ENCODE results near the gene IGIP. TPM values are rescaled to one million over a fixed set of nuclear protein-coding genes. Genes with fewer than 3 reads are reported as not detected.

Gene IGIP
- total and polyA plus RNA-seq, 2 donors = 9.0 to 25.0 TPM

DNA sequence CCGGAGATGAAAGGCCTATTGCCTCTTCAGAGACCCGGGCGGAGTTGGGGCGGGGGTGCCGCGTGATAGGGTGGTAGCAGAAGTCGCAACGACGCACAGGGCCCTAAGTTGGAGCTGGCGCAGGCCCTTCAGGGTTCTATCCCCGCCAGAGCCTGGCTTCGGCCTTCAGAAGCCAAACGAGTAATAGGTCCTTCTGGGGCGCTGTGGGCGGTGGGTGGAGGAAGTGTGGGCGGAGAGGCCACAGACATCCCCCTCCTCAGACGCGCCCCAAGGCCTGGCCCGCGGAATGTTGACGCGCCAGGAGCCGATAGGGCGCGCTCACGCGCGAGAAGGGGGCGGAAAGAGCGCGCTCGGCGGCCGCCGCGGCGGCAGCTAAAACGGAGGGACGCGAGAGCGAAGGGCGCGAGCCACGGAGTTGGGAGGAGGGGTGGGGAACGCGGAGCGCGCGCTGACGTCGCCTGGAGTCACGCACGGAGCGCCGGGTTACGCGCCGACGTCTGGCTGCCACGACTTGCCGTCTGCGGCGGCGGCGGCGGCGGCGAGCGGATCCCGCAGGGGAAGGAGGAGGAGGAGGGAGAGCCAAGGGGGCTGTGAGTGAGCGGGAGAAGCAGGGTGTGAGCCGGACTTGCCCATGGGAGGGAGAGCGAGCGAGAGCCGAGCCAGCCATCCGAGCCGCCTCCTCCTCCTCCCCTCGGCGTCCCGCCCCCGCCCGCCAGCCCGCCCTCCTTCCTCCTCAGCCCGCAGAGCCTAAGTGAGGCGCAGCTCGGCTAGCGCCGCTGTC is 18.2 kb upstream of the IGIP start:
- no peaks in the 10 kb centered on the region for H3K36me3 ChIP-seq (ENCODE audit: insufficient read depth)
- under 1% methylated on average over 88 of the region's 88 CpGs for WGBS
- H3K4me1 ChIP-seq (ENCODE audit: insufficient read depth) = no peaks in the 10 kb centered on the region
- peak overlapping the region; percentile 66 for H3K4me3 ChIP-seq (ENCODE audit: low read depth, low read length)
- H3K27ac ChIP-seq (ENCODE audit: low read depth) = peak overlapping the region; percentile 98
- DNase-seq (ENCODE audit: extremely low spot score) = peak; percentile 59

DNA sequence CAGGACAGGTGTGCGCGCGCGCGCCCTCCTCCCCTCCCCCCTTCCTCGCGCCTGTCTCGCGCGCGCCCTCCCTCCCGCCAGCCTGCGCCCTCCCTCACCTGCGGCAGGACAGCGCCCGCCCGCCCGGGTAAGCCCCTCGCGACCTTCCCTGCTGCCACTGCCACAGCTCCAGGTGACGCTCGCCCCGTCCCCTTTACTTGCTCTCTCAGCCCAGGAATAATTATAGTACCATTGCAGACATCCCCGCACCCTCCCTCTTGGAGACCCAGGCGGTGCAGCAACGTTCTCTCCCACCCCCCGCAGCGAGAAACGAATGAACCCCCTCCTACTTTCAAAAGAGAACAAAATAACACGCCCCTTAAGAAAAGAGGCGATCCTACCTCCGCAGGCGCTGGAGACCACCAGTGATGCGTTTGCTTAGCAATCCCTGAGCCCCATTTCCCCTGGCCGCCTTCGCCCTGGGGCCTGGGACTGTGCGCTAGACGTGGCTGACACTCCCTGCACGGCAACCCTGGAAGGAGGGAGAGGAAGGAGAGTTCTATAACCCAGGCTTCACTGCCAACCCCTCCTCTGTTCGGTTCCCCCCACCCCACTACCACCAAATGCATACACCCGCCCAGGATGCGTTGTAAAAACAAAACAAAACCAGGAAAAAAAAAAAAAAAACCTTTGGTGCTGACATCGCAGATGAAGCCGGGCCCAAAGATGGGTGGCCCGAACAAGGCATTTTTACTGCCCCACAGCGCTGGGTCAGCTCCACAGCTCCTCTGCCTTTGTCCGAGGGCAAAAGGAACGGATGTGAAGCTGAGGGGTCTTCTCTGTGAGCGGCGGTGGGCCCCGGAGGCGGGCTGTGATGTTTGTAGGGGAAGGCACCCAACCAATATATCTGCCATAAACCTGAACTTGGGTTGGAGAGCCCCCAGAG is 17.4 kb upstream of the IGIP start:
- peak overlapping the region; percentile 66 for H3K4me3 ChIP-seq (ENCODE audit: low read depth, low read length)
- H3K27ac ChIP-seq (ENCODE audit: low read depth) = peak overlapping the region; percentile 98
- 7% methylated on average over 51 of the region's 52 CpGs for WGBS
- no peaks in the 10 kb centered on the region for H3K4me1 ChIP-seq (ENCODE audit: insufficient read depth)
- no peak for DNase-seq (ENCODE audit: extremely low spot score)
- no peaks in the 10 kb centered on the region for H3K36me3 ChIP-seq (ENCODE audit: insufficient read depth)

DNA sequence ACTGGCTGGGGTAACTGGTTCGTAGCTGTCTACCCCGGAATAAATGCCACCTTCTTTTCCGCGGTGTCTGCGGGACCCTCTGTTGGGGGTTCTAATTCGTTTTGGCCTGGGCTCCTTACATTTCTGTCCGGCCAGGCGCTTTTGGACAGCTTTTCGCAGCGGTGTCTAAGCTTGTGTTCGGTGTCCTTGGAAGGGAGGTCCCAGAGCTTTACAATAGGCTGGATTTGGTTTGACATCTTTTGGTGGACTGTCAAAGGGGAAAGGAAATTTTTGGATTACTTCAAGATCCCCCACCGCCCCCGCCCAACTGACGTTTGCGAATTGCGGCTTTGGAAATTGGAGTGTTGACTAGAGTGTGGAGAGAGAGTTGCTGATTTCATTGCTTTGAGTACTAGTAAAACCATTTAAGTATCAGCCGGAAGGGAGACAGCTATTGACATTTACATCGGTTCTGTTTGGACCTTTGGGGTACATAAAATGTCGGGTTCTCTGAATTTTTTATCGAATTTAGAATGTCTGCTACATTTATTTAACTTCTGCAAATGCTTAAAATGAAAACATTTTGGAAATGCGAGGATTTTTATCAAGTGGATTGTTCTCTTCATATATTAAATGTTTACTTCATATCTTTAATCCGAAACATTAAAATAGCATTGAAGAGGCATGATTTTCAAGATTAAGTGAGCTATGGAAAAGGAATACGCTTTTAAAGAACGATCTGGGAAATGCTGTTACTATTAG is 16.5 kb upstream of the IGIP start:
- WGBS = 72% methylated on average over 24 of the region's 24 CpGs
- Histone ChIP-seq H3K36me3 (ENCODE audit: insufficient read depth) (no peaks in the 10 kb centered on the region), H3K4me3 (ENCODE audit: low read depth, low read length) (peak overlapping the region; percentile 66), H3K4me1 (ENCODE audit: insufficient read depth) (no peaks in the 10 kb centered on the region), H3K27ac (ENCODE audit: low read depth) (no peak overlapping the region)
- no peak for DNase-seq (ENCODE audit: extremely low spot score)

DNA sequence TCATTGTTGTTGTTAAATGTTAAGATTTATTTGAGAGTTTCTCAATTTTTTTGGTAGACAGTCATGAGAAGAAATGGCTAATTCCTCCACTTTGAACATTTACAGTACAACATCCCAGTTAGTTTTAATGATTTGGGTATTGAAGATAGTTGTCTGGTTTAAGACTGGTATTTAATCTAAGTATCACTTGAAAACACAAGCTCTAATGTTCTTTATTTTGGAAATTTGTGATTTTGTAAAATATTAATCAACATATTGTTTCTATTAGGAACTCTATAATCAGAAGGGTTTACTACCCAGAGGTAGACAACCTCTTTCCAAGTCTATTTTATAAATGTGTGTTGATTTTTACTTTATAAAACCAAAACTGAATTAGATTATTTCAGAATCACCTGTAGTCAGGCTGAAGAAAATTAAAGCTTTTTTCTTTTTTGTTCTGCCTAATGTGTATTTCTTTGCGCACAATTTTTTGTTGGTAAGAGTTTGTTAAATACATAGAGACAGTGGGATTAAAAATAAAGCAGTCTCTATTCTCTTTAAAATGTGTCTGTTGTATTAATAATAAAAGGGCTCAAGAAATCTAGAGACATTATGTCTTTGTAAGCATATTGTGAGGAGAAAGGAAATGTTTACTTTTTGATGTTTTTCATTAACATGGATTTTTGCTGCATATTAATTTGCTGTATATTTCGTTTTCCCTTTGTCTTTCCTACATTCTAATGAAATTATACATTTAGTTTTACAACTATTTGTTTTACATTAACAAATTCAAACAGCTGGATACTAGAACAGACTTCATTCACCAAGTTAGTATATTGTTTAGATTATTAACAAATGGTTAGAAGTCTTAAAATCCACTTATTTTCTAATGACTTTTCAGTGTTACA is 15.7 kb upstream of the IGIP start:
- no peaks in the 10 kb centered on the region for H3K36me3 ChIP-seq (ENCODE audit: insufficient read depth)
- WGBS = 91% methylated on average over 2 of the region's 2 CpGs
- no peak overlapping the region for H3K4me3 ChIP-seq (ENCODE audit: low read depth, low read length)
- H3K4me1 ChIP-seq (ENCODE audit: insufficient read depth) = no peaks in the 10 kb centered on the region
- no peak for DNase-seq (ENCODE audit: extremely low spot score)
- no peak overlapping the region for H3K27ac ChIP-seq (ENCODE audit: low read depth)

DNA sequence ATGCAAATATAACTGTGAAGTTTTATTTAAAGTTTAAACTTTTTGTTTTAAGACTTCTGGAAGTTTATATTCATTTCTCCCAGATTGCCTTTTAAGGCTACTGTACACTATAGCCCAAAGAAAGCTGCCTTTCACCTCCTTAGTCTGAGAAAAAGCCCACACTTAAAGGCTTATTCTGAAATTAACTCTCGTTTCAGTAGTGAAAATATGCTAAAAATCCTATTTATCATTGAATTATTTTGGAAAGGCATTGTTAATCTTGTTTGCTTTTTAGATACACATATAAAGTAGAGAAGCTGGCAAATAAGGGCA is 15.1 kb upstream of the IGIP start:
- no peaks in the 10 kb centered on the region for H3K4me1 ChIP-seq (ENCODE audit: insufficient read depth)
- no peak overlapping the region for H3K27ac ChIP-seq (ENCODE audit: low read depth)
- no peaks in the 10 kb centered on the region for H3K36me3 ChIP-seq (ENCODE audit: insufficient read depth)
- WGBS = 73% methylated on average over 1 of the region's 1 CpG
- no peak for DNase-seq (ENCODE audit: extremely low spot score)
- no peak overlapping the region for H3K4me3 ChIP-seq (ENCODE audit: low read depth, low read length)

- Histone ChIP-seq H3K36me3 (ENCODE audit: insufficient read depth) (no peaks in the 10 kb centered on the region), H3K27ac (ENCODE audit: low read depth) (no peak overlapping the region), H3K4me1 (ENCODE audit: insufficient read depth) (no peaks in the 10 kb centered on the region), H3K4me3 (ENCODE audit: low read depth, low read length) (no peak overlapping the region)
- WGBS = 76% methylated on average over 18 of the region's 18 CpGs
- no peak for DNase-seq (ENCODE audit: extremely low spot score)
Observed at GRCh38 chr5:140111011-140111858, 14.5 kb upstream of the IGIP start.

DNA sequence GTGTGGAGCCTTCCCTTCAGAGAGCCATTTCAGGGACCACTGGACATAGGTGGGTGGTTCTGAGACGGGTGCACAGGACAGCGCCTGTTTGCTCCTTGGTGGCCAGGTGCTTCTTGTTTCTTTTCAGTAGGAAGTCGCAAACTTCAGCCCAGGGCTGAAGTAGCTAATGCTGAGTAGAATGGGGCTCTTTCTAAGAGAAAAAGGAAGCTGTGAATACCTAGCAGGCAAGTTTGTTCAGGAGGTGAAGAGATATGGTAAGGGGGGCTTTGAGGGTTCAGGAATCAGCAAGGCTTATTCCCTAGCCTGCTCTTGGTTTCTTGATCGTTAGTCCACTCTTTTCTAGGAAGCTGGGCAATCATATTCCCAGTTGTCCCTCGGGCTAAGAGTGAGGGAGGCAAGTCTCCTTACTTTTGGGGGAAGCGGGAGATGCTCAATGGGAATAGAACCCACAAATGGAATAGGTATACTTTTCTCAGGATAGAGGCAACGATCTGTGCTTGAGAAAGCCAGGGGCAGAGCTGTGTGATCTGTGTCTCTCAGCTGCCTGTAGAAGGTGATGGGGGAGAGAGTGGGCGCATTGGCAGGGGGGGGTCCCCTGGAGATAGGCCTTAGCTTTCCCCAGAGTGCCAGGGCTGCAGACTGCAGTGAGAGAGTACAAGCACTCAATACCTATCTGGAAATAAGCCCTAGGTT is 13.7 kb upstream of the IGIP start:
- DNase-seq (ENCODE audit: extremely low spot score) = no peak
- Histone ChIP-seq H3K36me3 (ENCODE audit: insufficient read depth) (no peaks in the 10 kb centered on the region), H3K27ac (ENCODE audit: low read depth) (no peak overlapping the region), H3K4me3 (ENCODE audit: low read depth, low read length) (no peak overlapping the region), H3K4me1 (ENCODE audit: insufficient read depth) (no peaks in the 10 kb centered on the region)
- WGBS = 68% methylated on average over 8 of the region's 8 CpGs

DNA sequence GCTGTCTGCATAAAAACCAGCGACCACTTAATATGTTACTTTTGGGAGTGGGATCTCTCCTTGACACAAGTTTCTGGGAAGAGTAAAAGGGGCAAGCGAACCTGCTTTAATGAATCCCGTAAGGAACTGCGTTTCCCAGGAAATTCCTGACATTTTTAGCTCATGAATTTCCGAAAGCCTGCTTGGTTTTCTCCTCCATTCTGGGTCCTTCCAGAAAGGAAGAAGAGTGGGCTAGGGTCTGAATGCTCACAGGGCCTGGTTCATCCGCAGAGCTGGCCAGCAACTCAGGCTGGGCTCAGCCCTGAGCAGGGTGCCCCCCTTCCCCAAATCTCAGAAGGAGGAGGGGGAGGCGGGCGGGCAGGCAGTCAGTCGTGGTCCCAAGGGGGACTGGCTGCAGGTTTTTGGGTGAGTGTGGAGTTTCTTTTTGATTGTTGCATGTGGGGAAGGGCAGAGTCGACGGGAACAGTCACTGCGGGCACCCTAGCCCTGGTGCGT is 13.0 kb upstream of the IGIP start:
- 19% methylated on average over 13 of the region's 13 CpGs for WGBS
- no peaks in the 10 kb centered on the region for H3K4me1 ChIP-seq (ENCODE audit: insufficient read depth)
- no peak for DNase-seq (ENCODE audit: extremely low spot score)
- H3K36me3 ChIP-seq (ENCODE audit: insufficient read depth) = no peaks in the 10 kb centered on the region
- peak overlapping the region; percentile 95 for H3K4me3 ChIP-seq (ENCODE audit: low read depth, low read length)
- H3K27ac ChIP-seq (ENCODE audit: low read depth) = no peak overlapping the region

DNA sequence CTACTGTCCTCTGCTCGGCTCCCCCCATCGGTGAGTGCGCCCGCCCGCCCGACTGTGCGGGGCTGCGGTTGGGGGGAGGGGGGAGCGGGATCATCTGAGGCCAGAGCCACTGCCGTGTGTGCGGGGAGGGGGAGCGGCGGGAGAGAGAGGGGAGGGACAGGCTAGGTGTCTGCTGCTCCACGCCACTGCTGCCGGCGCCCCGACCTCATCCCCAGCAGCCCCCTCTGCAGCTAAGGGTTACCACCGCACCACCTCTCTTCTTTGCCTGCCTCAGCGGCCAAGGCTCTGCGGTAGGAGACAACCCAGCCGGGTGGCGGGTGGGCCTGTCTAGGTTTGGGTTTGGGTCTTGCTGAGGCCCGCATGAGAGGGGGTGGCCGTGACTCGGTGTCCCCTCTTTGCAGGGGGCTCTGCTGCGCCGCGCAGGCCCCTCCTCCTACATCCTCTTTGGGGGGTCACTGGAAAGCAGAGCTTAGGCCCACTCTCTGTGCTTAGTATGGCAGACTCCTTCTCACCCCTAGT is 12.5 kb upstream of the IGIP start:
- 2% methylated on average over 28 of the region's 28 CpGs for WGBS
- Histone ChIP-seq H3K4me1 (ENCODE audit: insufficient read depth) (no peaks in the 10 kb centered on the region), H3K4me3 (ENCODE audit: low read depth, low read length) (peak overlapping the region; percentile 95), H3K27ac (ENCODE audit: low read depth) (peak overlapping the region; percentile 97), H3K36me3 (ENCODE audit: insufficient read depth) (no peaks in the 10 kb centered on the region)
- DNase-seq (ENCODE audit: extremely low spot score) = no peak

DNA sequence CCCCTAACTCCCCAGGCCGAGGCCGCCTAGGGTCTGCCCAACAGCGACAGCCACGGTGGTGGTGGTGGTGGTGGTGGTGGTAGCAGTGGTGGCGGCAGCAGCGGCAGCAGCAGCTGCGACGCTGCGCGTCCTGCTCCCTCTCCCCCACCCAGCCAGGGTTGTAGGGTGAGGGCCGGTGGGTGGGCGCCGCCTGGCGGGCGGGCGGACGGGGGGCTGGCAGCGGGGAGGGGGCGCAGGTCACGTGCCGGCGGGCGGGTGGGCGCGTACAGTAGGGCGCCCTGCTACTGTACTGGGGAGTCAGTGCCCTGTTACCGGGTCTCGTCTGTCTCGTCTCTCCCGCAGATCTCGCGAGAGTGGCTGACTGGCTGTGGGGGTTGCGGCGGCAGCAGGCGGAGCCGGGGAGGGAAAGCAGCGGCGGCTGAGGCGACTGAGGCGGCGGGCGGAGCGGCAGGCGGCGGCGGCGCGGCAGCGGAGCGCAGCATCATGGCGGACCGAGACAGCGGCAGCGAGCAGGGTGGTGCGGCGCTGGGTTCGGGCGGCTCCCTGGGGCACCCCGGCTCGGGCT is 12.0 kb upstream of the IGIP start, which contains the start of gene PURA:
Gene PURA, plus strand, starts transcription at position 411 of the 565 bp plus-strand sequence. Its CDS starts 73 bp downstream, at position 484.
- under 1% methylated on average over 60 of the region's 60 CpGs for WGBS
- Histone ChIP-seq H3K4me1 (ENCODE audit: insufficient read depth) (no peaks in the 10 kb centered on the region), H3K27ac (ENCODE audit: low read depth) (peak within 1 kb of the TSS; percentile 97), H3K4me3 (ENCODE audit: low read depth, low read length) (peak within 1 kb of the TSS; percentile 95), H3K36me3 (ENCODE audit: insufficient read depth) (no peaks in the 10 kb centered on the region)
- DNase-seq (ENCODE audit: extremely low spot score) = peak; percentile 88
